Measurements from ENCODE around the gene SUMO2.
A peak's percentile ranks its signal among the peaks of the same experiment; 100 is the strongest.
"Not testable (repeated sequence)": the region's sequence is repeated elsewhere in the genome, so short reads cannot be mapped to it uniquely, and the experiment has no call there.

SUMO2 gene

GRCh38 chr17:75142236-75142971 is 40.4 kb downstream of the SUMO2 start:
- no peak for DNase-seq

DNA sequence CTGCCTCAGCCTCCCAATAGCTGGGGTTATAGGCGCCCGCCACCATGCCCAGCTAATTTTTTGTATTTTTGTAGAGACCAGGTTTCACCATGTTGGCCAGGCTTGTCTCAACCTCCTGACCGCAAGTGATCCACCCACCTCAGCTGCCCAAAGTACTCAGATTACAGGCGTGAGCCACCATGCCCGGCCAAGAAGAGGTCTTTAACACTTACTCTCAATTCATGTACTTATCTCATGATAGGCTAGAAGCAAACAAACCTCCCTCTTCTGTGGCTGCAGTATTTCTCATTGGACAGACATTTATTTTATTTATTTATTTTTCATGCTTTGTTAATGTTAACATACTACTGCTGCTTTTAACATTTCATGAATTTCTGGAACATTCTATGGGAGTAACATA is 44.2 kb downstream of the SUMO2 start:
- DNase-seq, result no peak

DNA sequence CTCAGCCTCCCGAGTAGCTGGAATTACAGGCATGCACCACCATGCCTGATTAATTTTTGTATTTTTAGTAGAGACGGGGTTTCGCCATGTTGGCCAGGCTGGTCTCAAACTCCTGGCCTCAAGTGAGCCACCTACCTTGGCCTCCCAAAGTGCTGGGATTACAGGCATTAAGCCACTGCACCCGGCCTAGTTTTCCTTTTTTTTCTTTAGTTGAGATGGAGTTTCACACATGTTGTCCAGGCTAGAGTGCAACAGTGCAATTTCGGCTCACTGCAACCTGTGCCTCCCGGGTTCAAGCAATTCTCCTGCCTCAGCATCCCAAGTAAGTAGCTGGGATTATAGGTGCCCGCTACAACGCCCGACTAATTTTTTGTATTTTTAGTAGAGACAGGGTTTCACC is 45.0 kb downstream of the SUMO2 start:
- not testable (repeated sequence) for DNase-seq

DNA sequence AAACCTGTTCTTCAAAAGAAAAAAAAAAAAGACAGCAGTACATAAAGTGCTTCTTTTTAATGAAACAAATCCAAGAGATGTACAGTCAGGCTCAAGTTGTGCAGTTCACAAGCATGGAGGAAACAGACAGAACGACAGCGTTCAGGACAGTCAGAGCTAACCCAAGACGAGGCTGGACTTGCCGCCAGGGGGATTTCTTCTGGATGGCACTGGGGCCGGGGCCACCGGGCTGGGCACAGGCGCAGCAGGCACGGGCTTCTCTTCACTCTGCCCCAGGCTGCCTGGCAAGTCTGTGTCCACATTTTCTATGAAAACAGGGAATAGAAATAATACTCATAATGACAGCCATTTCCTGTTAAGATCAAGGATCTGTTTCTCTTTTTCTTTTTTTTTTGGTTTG is 46.8 kb downstream of the SUMO2 start:
- DNase-seq, result no peak

DNA sequence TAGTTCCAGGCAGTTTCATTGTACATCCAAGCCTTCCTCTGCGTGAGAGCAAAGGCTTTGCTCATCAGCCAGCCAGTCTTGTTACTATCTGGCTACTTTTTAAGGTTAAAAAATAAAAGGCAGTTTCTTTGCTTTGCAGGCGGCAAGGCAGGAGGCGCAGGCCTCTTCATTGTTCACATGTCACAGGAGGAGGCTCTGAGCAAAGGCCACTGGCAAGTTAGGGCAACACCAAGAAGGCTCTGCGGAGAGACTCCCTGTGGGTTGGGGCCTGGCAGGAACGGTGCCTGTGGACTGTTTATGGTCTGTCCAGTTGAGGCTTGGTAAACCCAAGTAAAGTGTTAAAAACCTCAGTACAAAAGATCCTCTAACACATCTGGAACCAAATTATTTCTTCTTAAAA is 47.3 kb downstream of the SUMO2 start:
- DNase-seq, result no peak

- not testable (repeated sequence) for DNase-seq
These were observed 49.0 kb downstream of the SUMO2 start for GRCh38 chr17:75133607-75134347.

DNA sequence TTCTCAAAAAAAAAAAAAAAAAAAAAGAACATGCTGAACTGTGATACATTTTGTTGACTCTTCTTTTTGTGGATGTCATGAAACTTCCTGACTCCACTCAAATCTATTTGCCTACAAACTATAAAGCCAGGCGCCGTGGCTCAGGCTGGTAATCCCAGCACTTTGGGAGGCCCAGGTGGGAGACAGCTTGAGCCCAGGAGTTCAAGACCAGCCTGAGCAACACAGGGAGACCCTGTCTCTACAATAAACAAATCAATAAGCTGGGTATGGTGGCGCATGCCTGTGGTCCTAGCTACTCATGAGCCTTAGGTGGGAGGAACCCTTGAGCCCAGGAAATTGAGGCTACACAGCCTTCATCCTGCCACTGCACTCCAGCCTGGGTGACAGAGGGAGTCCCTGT is 49.8 kb downstream of the SUMO2 start:
- no peak for DNase-seq

GRCh38 chr17:75132018-75133000 is 50.5 kb downstream of the SUMO2 start:
- DNase-seq, result not testable (repeated sequence)

- peak; percentile 44 for DNase-seq
These were observed 51.3 kb downstream of the SUMO2 start, which contains the start of gene NT5C for GRCh38 chr17:75131278-75132017. Gene NT5C, minus strand, starts transcription at chr17:75131742. Its CDS starts 35 bp downstream, at chr17:75131707.

GRCh38 chr17:75130632-75131277 is 52.0 kb downstream of the SUMO2 start:
- no peak for DNase-seq

- no peak for DNase-seq
These were observed 52.6 kb downstream of the SUMO2 start for GRCh38 chr17:75130059-75130631.

- DNase-seq, result no peak
These were observed 53.2 kb downstream of the SUMO2 start for GRCh38 chr17:75129576-75129975.

DNA sequence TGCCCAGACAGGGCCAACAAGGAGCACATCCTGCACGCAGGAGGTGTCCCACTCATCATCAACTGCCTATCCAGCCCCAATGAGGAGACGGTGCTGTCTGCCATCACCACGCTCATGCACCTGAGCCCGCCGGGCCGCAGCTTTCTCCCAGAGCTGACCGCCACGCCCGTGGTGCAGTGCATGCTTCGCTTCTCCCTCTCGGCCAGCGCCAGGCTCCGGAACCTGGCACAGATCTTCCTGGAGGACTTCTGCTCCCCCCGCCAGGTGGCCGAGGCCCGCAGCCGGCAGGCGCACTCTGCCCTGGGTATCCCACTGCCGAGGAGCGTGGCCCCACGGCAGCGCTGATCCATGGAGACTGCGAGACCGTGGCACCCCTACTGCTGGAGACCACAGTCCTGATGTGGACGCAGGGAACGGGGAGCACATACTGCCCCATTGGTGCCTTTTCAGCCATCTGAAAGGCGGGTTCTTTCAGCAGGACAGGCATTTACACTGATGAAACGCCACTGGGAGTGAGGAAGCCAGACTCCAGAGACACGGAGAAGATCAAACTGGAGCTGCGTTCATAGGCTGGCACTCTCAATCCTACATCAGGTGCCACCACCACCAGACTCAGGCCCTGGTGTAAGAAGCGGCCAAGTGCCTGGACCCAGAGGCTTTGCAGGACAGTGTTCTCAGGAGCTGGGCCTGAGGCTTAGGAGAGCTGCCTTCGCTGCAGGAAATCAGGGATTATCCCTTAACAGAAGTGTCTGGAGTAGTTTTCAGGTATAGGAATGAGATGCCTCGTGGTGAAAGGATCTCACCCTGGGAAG is 53.9 kb downstream of the SUMO2 start:
- no peak for DNase-seq

- DNase-seq, result not testable (repeated sequence)
These were observed 54.8 kb downstream of the SUMO2 start for GRCh38 chr17:75127936-75128335.

GRCh38 chr17:75126954-75127353 is 55.8 kb downstream of the SUMO2 start:
- no peak for DNase-seq

GRCh38 chr17:75125984-75126383 is 56.8 kb downstream of the SUMO2 start:
- DNase-seq, result no peak

GRCh38 chr17:75124819-75125162 is 58.0 kb downstream of the SUMO2 start:
- no peak for DNase-seq

DNA sequence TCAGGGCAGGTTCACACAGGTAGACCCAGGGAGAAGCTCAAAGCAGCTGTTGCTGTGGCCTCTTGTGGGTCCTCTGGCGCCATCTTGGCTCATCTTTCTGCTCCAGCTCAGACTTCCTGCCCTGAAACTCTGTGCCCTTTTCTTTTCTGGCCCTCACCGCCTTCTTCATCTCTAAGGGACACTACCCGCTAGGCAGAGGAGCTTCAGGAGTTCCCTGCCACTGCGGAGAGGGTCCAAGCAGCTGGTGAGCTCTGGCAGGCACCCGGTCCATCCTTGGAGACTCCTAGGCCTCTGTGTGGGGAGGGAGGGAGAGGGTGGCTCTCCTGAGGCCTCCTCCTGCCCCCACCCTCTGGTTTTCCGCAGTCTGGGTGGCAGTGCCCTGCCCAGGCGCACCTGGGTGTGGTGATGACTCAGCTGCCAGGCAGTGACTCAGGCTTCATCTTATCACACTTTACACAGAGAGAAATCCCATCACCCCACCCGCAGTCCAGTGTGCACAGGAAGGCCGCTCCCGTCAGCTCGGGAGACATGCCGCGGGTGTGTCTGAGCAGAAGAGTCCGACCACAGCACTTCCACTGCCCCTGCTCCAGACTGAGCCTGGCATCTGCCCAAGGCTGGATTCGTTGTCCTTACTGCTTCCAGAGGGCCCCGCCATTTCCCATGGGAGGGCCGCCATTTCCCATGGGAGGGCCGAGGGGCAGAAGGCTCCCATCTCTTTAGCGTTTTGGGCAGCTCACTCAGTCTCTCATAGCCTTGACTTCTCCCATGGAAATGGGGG is 58.5 kb downstream of the SUMO2 start:
- DNase-seq, result peak; percentile 86

DNA sequence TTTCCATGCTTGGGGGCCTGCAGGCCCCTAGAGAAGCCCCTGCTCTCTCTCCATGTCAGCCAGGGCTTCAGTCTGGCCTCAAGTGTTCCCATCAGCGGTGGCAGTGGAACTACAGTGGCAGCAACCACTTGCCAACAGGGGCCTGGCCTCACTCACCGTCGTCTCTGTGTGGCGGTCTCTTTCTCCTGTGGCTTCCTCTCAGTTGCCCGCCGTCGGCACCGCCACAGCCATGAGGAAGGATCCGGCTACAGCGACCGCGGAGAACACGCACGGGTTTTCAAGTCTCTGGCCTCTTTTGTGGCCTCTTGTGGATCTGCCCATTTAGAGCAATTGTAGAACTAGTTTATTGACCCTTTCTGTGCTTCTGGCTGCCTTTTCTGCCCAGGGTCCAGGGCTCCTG is 64.5 kb downstream of the SUMO2 start:
- DNase-seq, result no peak

DNA sequence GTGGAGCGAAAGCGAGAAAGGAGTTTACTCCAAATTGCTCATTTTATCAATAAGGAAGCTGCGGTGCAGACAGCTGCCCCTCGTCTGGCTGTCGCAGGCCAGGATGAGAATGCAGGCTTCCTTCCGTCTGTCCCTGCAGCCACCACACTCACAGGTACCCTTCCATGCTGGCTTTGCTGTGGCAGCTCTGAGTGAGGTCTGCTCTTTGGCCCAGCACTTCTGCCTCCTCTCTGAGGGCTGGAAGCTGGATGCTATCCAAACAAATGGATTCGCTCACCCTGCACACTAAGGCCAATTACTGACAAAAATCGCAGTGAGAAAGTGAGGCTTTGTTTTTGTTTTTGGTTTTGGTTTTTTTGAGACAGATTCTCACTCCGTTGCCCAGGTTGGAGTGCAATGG is 66.0 kb downstream of the SUMO2 start:
- no peak for DNase-seq
